Adrenal gland (tissue), 5 donors: ENCODE results near the gene ANKRD6.

ENCODE experiments used
- CTCF ChIP-seq, 6 experiments: fragments of 450-650 bp in 4 of 6; fragments of 200-600 bp in 2 of 6; sonication (generic) in 1 of 6; IDR thresholded peaks; 1 replicate in 5 of 6; 2 replicates in 1 of 6; pipeline versions ENCODE4 v1.5.1 to v1.8.0; 2016 to 2021; ENCODE audit warnings: antibody characterized with exemption in 6 of 6, mild to moderate bottlenecking in 2 of 6, moderate library complexity in 1 of 6
- POLR2A ChIP-seq, 2 donors: fragments of 450-650 bp; IDR thresholded peaks; one replicate each; pipeline ENCODE4 v1.6.1; 2017; ENCODE audit warnings: antibody characterized with exemption in 2 of 2, mild to moderate bottlenecking in 2 of 2, moderate library complexity in 1 of 2
- donor health status: DM: no; HTN: no; CAD: no.

- no peak for TF ChIP-seq CTCF (IDR thresholded peaks at IDR 0.05)
- TF ChIP-seq POLR2A (IDR thresholded peaks at IDR 0.05), result no peak
Observed at GRCh38 chr6:89555031-89555430, 122.1 kb downstream of the ANKRD6 start.
